ENCODE data around the gene PRPF6.

- TF ChIP-seq, protein P1, sequence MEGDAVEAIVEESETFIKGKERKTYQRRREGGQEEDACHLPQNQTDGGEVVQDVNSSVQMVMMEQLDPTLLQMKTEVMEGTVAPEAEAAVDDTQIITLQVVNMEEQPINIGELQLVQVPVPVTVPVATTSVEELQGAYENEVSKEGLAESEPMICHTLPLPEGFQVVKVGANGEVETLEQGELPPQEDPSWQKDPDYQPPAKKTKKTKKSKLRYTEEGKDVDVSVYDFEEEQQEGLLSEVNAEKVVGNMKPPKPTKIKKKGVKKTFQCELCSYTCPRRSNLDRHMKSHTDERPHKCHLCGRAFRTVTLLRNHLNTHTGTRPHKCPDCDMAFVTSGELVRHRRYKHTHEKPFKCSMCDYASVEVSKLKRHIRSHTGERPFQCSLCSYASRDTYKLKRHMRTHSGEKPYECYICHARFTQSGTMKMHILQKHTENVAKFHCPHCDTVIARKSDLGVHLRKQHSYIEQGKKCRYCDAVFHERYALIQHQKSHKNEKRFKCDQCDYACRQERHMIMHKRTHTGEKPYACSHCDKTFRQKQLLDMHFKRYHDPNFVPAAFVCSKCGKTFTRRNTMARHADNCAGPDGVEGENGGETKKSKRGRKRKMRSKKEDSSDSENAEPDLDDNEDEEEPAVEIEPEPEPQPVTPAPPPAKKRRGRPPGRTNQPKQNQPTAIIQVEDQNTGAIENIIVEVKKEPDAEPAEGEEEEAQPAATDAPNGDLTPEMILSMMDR (IDR thresholded peaks at IDR 0.05): no peak
- no peak for TF ChIP-seq POLR2A (IDR thresholded peaks at IDR 0.05)
Measured at GRCh38 chr20:63932606-63933160, 48.2 kb upstream of the PRPF6 start.
